Breast epithelium (tissue), 3 donors: ENCODE results near the gene INSYN2B.

ENCODE experiments used
- CTCF ChIP-seq, 3 donors: fragments of 450-650 bp; IDR thresholded peaks; one replicate each; pipeline ENCODE4 v1.5.1; 2016 to 2017; ENCODE audit warnings: antibody characterized with exemption in 3 of 3, mild to moderate bottlenecking in 3 of 3, moderate library complexity in 3 of 3
- POLR2A ChIP-seq: fragments of 450-650 bp; IDR thresholded peaks from one replicate; pipeline ENCODE4 v1.6.1; 2016; ENCODE audit warnings: antibody characterized with exemption, mild to moderate bottlenecking, moderate library complexity

- TF ChIP-seq CTCF (IDR thresholded peaks at IDR 0.05) (no peak), POLR2A (no peak)
These were observed 152.5 kb downstream of the INSYN2B start for GRCh38 chr5:169827769-169828168.
